Stimulated activated CD4-positive, alpha-beta T cell treated with anti-CD3 and anti-CD28 coated beads, Interleukin-12 subunit alpha, Interleukin-12 subunit beta, amount 100 ng/mL, for 24 hours (primary cell): Measurements from ENCODE around the gene ZBTB6.
A peak's percentile ranks its signal among the peaks of the same experiment; 100 is the strongest.
"Not testable (repeated sequence)": the region's sequence is repeated elsewhere in the genome, so short reads cannot be mapped to it uniquely, and the experiment has no call there.

ENCODE experiments used
- DNase-seq, 2 experiments: peaks; one replicate each; pipeline ENCODE4 v3.0.0-alpha.2; 2020; ENCODE audit warnings: low read depth in 2 of 2

Gene ZBTB6

DNA sequence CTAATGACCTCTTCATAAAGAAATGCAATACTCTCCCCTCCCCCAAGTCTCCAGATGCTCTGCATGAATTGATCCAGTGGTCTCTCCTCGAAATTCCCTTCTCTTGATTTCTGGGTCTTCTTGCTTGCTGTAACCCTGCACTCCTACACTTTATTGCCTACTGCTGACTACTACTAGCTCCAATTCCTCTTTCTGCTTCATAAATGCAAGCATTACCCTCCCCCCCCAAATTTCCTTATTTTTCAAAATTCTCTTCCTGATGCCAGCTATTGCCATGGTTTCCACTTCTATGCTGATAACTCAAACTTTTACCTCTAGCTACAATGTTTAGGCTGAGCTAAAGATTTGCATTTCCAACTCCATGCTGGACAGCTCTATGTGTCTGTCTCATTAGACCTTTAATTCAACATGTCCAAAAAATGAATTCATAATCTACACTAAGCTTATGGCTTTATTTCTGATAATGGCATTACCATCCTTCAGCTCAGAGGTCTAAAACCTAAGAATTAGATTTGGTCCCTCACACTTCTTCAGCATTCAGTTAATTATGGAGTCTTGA is 16.8 kb upstream of the ZBTB6 start:
- no peak for DNase-seq

DNA sequence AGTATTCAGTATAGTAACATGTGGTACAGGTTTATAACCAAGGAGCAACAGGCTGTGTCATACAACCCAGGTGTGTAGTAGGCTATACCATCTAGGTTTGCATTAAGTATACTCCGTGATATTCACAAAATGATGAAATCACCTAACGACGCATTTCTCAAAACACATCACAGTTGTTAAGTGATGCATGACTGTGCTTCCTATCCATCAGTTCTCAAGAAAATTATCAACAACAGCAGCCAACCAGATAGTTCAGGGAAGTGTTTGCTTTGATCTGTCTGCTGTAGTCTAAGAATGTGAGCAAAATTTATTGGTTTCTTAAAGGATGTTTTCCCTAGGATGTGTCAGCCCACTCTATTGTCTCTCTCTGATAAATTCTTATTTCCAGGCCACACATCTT is 10.8 kb upstream of the ZBTB6 start:
- no peak for DNase-seq

- no peak for DNase-seq
Observed at GRCh38 chr9:122922713-122923112, 9.6 kb upstream of the ZBTB6 start.

DNA sequence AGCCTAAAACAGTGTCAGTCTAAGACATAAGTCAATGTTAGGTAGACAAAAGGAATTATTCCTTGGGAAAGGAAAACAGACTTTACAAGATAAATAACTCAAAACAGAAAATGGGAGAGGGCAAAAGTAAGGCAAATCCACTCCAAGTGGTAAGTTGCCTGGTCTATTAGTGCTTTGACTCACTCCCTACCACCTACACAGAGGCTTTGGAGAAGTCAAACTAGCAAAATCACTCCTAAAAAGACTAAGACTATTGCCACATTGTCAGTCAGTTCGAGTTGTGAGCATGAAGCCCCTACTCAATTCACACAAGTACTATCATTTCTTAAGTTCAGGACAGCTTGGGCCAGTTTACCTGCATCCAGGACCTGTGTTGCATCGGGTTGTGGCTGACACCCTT is 5.2 kb upstream of the ZBTB6 start:
- no peak for DNase-seq

DNA sequence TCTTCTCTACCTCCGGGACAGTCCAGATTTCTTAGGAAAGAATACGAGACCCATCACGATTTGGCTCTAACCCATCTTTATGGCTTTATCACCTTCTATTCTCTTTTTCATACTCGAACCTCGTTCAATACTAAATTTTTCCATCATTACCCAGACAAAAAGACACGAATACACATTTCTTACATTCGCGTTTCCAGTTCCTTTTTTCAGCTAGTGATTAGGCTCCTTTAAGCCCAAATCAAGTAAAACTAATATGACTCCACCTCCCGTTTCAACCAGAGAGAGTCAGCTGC is 506 bp downstream of the ZBTB6 start:
- DNase-seq: no peak

- DNase-seq: not testable (repeated sequence)
Observed at GRCh38 chr9:122906122-122906521, 7.0 kb downstream of the ZBTB6 start.

DNA sequence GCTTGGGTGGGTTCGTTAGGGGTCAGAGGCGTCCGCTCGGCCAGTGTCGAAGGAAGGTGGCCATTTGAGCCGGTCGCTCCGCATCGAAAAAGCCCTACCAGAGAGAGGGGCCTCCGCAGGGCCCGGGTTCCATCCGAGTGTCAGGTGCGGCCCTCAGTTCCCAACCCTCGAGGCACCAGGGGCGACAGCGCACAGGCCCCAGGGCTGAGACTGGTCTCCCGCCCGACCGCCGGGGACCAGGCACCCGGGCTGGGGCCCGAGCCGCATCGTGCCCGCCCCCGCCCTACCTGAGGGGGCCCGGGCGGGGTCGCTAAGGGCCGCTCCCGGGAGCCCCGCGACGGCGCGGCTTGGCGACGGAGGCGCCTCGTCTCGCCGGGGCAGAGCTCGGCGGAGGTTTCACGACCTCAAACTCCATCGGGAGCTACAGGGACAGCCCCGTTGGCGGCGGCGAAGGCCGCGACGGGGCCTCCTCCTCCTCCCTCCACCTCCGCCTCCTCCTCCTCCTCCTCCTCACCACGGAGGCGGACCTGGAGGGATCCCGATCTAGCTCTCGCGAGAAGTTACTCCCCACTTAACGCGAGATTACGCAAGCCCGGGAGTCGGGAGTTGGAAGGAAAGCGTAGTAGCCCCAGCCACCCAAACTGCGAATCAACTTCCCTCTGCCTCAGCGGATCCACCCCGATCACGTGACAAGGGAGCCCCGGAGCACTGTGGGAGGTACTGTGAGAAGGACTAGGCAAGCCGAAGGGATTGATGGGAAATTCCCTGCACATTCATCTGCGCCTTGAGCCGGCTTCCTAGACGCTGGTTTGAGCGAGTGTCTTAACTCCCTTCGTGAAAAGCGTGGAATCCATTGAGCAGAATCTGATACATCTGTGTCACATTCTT is 8.1 kb downstream of the ZBTB6 start, which contains the start of gene RC3H2:
Gene RC3H2, minus strand, starts transcription at position 537 of the 888 bp plus-strand sequence. CDS start 7,850 bp downstream, outside the sequence.
- peak; percentile 92 to 93 for DNase-seq

DNA sequence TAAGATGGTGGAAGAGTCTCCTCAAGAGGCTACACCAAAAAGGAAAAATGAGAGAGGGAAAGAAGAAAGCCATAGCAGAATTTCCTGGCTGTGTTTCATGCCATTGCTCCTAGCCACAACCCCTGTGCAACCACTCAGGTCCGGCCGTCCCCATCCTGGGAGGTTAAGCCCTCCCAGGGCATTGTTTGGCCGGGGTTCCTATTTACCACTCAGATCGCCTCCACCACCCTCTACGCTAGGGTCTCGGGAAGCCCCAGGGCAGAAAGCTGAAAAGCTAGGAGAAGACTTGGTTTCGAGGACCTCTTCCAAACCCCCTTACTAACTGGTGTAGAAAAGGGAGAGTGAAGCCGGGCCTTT is 8.7 kb downstream of the ZBTB6 start:
- DNase-seq: peak; percentile 8 to 15

DNA sequence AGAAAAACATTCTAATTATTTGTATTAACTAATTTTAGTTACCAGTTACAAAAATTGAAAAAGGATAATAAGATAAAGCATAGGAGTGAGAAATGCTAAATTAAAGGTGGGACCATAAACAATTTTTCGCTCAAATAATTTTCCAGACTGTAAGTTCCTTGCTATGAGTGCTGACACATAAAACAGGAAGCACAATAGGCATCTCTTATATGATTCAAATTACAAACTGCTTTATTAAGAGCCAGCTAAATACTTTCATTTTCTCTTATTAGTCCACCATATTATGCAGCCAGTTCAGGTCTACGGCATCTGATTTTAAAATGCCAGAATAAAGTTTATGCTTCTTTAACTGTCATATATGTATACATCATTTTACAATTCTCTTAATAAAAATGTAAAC is 12.3 kb downstream of the ZBTB6 start:
- DNase-seq: no peak

DNA sequence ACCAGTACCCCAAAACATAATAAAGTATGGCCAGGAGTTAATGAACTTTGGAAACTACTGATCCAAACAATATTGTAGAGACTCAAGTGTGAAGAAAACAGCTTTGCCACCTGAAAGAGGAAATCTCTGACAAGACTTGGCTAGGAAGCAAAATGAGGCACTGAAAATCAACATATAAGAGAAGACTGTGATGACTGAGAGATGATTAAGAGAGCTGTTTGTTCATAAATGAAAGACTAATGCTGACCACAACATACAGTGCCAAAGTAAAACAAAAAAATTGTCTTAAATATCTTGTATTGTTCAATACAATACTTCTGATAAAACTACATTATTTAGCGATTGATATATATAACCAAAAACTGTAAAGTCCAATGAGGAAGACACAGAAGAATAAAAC is 15.2 kb downstream of the ZBTB6 start:
- DNase-seq: no peak

GRCh38 chr9:122888480-122888879 is 24.6 kb downstream of the ZBTB6 start:
- no peak for DNase-seq

GRCh38 chr9:122883125-122883524 is 30.0 kb downstream of the ZBTB6 start:
- DNase-seq: no peak

DNA sequence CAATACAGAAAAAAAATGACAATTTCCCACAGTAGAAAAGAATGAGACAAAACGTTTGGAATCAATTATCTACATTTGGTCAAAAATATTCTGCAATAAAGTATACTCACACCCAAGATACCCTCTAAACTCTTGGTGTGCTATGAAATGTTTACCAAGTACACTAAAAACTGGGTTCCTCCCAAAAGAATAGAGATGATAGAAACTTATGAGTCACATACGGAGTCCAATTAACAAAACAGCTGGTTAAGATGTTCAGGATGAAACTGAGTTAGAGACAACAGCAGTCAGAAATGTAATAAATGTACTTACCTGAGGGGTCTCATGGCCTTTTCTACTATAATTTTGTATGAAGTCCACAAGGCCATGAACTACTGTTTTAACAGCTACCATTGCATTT is 33.7 kb downstream of the ZBTB6 start:
- DNase-seq: no peak

- DNase-seq: no peak
Observed at GRCh38 chr9:122875523-122875922, 37.6 kb downstream of the ZBTB6 start.

DNA sequence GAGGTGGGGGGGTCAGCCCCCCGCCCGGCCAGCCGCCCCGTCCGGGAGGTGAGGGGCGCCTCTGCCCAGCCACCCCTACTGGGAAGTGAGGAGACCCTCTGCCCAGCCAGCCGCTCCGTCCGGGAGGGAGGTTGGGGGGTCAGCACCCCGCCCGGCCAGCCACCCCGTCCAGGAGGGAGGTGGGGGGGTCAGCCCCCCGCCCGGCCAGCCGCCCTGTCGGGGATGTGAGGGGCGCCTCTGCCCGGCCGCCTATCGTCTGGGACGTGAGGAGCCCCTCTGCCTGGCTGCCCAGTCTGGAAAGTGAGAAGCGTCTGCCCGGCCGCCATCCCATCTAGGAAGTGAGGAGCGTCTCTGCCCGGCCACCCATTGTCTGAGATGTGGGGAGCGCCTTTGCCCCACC is 45.8 kb downstream of the ZBTB6 start:
- not testable (repeated sequence) for DNase-seq

DNA sequence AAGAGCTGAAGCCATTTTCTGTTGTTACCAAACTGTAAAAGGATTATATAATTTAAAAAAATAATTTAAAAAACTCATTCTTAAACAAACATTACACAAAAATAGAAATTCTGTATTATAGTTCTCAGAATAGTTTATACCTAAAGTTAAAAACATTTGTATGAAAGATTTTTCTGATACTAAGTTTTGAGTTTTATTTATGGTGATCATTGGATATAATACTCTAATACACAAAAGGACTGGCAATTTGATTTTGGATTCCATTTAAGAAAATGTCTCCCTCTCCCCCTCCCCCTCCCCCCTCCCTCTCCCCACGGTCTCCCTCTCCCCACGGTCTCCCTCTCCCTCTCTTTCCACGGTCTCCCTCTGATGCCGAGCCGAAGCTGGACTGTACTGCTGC is 47.0 kb downstream of the ZBTB6 start:
- no peak for DNase-seq

GRCh38 chr9:122865300-122865699 is 47.8 kb downstream of the ZBTB6 start:
- no peak for DNase-seq

GRCh38 chr9:122863407-122863806 is 49.7 kb downstream of the ZBTB6 start:
- DNase-seq: no peak

- no peak for DNase-seq
Observed at GRCh38 chr9:122860319-122861142, 52.6 kb downstream of the ZBTB6 start.
